H1 (cell line): ENCODE measurements around the gene TADA2B. TPM values are rescaled to one million over a fixed set of nuclear protein-coding genes. Genes with fewer than 3 reads are reported as not detected.

ENCODE experiments used
- CTCF ChIA-PET: fragments of 300-600 bp; sonication (Branson Sonifier 250); formaldehyde crosslinking; loops from one replicate; lab custom pipeline; 2021; ENCODE audit not compliant: partially characterized antibody; lab: Charles Lee
- POLR2A ChIA-PET: fragments of 300-600 bp; sonication (Branson Sonifier 250); formaldehyde crosslinking; loops from one replicate; lab custom pipeline; 2021; ENCODE audit warnings: inconsistent platforms; ENCODE audit not compliant: partially characterized antibody; lab: Charles Lee
- DNase-seq, 2 experiments: peaks; one replicate each; pipeline versions ENCODE4 v3.0.0 to v3.0.0-alpha.2; 2010 to 2022; ENCODE audit warnings: low spot score in 2 of 2, low read depth in 1 of 2, mixed read lengths in 1 of 2
- FAIRE-seq: peaks from 2 replicates; lab custom pipeline; 2011; peaks lifted over from hg19 to GRCh38; lab: Jason Lieb, UNC
- H2AFZ ChIP-seq: 2 replicates; pipeline ENCODE4 v1.8.1; 2012; ENCODE audit warnings: low read length, inconsistent platforms
- H2AK5ac ChIP-seq: 2 replicates; pipeline ENCODE4 v1.6.1; 2013; ENCODE audit warnings: low read depth, low read length
- H2BK120ac ChIP-seq: replicated peaks from 2 replicates; pipeline ENCODE3; 2013; ENCODE audit warnings: low read depth, low read length, inconsistent platforms
- H2BK12ac ChIP-seq: 2 replicates; pipeline ENCODE4 v1.6.1; 2013; ENCODE audit warnings: low read depth, low read length
- H2BK15ac ChIP-seq: 2 replicates; pipeline ENCODE4 v1.6.1; 2013; ENCODE audit warnings: low read length
- H2BK20ac ChIP-seq: 2 replicates; pipeline ENCODE4 v1.6.1; 2013; ENCODE audit warnings: low read length
- H2BK5ac ChIP-seq: 2 replicates; pipeline ENCODE4 v1.6.1; 2013; ENCODE audit warnings: low read depth, low read length
- H3K14ac ChIP-seq: 2 replicates; pipeline ENCODE4 v1.6.1; 2013; ENCODE audit warnings: inconsistent platforms; ENCODE audit not compliant: insufficient read length
- H3K18ac ChIP-seq: 2 replicates; pipeline ENCODE4 v1.6.1; 2013; ENCODE audit warnings: low read length; ENCODE audit errors: extremely low read depth
- H3K23ac ChIP-seq: 2 replicates; pipeline ENCODE4 v1.6.1; 2013; ENCODE audit warnings: inconsistent platforms; ENCODE audit not compliant: insufficient read length
- H3K23me2 ChIP-seq: 2 replicates; pipeline ENCODE4 v1.6.1; 2013; ENCODE audit warnings: low read depth, low read length
- H3K27ac ChIP-seq: 2 replicates; pipeline ENCODE4 v1.6.1; 2011; ENCODE audit warnings: low read depth, low read length, inconsistent platforms
- H3K27me3 ChIP-seq, 4 experiments: replicated peaks in 1 of 4; 1 replicate in 1 of 4; 2 replicates in 3 of 4; pipeline versions ENCODE4 v1.6.1 to v1.8.1; 2011 to 2013; ENCODE audit warnings: low read length in 3 of 4, mild to moderate bottlenecking in 3 of 4, inconsistent platforms in 2 of 4, mixed read lengths in 2 of 4, moderate library complexity in 1 of 4; ENCODE audit not compliant: control insufficient read depth in 3 of 4, insufficient read depth in 3 of 4; ENCODE audit errors: extremely low read depth in 1 of 4
- H3K36me3 ChIP-seq, 4 experiments: 2 replicates each; pipeline versions ENCODE4 v1.6.1 to v1.8.1; 2011 to 2013; ENCODE audit warnings: mild to moderate bottlenecking in 4 of 4, low read length in 3 of 4, moderate library complexity in 2 of 4, control low read depth in 1 of 4, inconsistent platforms in 1 of 4; ENCODE audit not compliant: insufficient read depth in 4 of 4, control insufficient read depth in 2 of 4
- H3K4ac ChIP-seq: replicated peaks from 2 replicates; pipeline ENCODE3; 2013; ENCODE audit warnings: low read length, low read depth, mixed read lengths, inconsistent platforms; ENCODE audit not compliant: insufficient read length
- H3K4me1 ChIP-seq, 4 experiments: replicated peaks in 1 of 4; 1 replicate in 1 of 4; 2 replicates in 3 of 4; pipeline versions ENCODE4 v1.6.1 to v1.8.1; 2011 to 2013; ENCODE audit warnings: low read length in 3 of 4, inconsistent platforms in 2 of 4, mixed read lengths in 1 of 4; ENCODE audit not compliant: insufficient read depth in 4 of 4, control insufficient read depth in 3 of 4
- H3K4me2 ChIP-seq, 2 experiments: 2 replicates each; pipeline versions ENCODE4 v1.6.1 to v1.8.1; 2011 to 2013; ENCODE audit warnings: low read depth in 2 of 2, low read length in 2 of 2, control low read depth in 1 of 2, inconsistent platforms in 1 of 2, mild to moderate bottlenecking in 1 of 2; ENCODE audit not compliant: insufficient read depth in 1 of 2
- H3K4me3 ChIP-seq, 4 experiments: fragments of 200-600, 300-600 bp in 1 of 4; sonication (generic), shearing (Covaris generic), sonication (Bioruptor Twin) in 1 of 4; 2 replicates each; pipeline versions ENCODE4 v1.5.1 to v1.8.1; 2011 to 2016; ENCODE audit warnings: low read length in 4 of 4, low read depth in 3 of 4, control low read depth in 2 of 4, inconsistent platforms in 2 of 4, mild to moderate bottlenecking in 2 of 4, mixed read lengths in 1 of 4, moderate library complexity in 1 of 4; ENCODE audit not compliant: insufficient read depth in 2 of 4; ENCODE audit errors: extremely low read depth in 1 of 4
- H3K56ac ChIP-seq: replicated peaks from 2 replicates; pipeline ENCODE3; 2013; ENCODE audit warnings: low read depth, mild to moderate bottlenecking, mixed read lengths, low read length, inconsistent platforms; ENCODE audit not compliant: insufficient read length
- H3K79me1 ChIP-seq: 2 replicates; pipeline ENCODE4 v1.6.1; 2013; ENCODE audit warnings: low read depth, low read length, control low read depth
- H3K79me2 ChIP-seq, 2 experiments: 2 replicates each; pipeline versions ENCODE4 v1.6.1 to v1.8.1; 2012 to 2013; ENCODE audit warnings: low read length in 2 of 2, mild to moderate bottlenecking in 2 of 2, inconsistent platforms in 1 of 2; ENCODE audit not compliant: insufficient read depth in 2 of 2, control insufficient read depth in 1 of 2
- H3K9ac ChIP-seq, 4 experiments: replicated peaks in 1 of 4; 1 replicate in 1 of 4; 2 replicates in 3 of 4; pipeline versions ENCODE4 v1.6.1 to v1.8.1; 2011 to 2013; ENCODE audit warnings: low read depth in 3 of 4, low read length in 3 of 4, control low read depth in 2 of 4, mild to moderate bottlenecking in 2 of 4, moderate library complexity in 2 of 4, inconsistent platforms in 1 of 4; ENCODE audit errors: extremely low read depth in 1 of 4
- H3K9me3 ChIP-seq, 2 experiments: 2 replicates each; pipeline versions ENCODE4 v1.6.1 to v1.8.1; 2012 to 2013; ENCODE audit warnings: mild to moderate bottlenecking in 2 of 2, moderate library complexity in 2 of 2, control low read depth in 1 of 2, inconsistent platforms in 1 of 2, low read depth in 1 of 2, low read length in 1 of 2, mixed read lengths in 1 of 2; ENCODE audit not compliant: insufficient read depth in 2 of 2
- H4K20me1 ChIP-seq, 2 experiments: replicated peaks in 1 of 2; 2 replicates each; pipeline versions ENCODE3 to v1.8.1; 2011 to 2013; ENCODE audit warnings: inconsistent platforms in 2 of 2, low read length in 2 of 2, mild to moderate bottlenecking in 1 of 2; ENCODE audit not compliant: insufficient read depth in 2 of 2, control insufficient read depth in 1 of 2
- H4K5ac ChIP-seq: 2 replicates; pipeline ENCODE4 v1.6.1; 2013; ENCODE audit warnings: low read length, low read depth, mixed read lengths, inconsistent platforms; ENCODE audit not compliant: insufficient read length
- H4K8ac ChIP-seq: 2 replicates; pipeline ENCODE4 v1.8.0; 2013; ENCODE audit warnings: mild to moderate bottlenecking, moderate library complexity, low read length, inconsistent platforms; ENCODE audit not compliant: insufficient read depth; ENCODE audit errors: extremely low read depth
- H4K91ac ChIP-seq: replicated peaks from 2 replicates; pipeline ENCODE3; 2013; ENCODE audit warnings: low read length, mixed read lengths, inconsistent platforms; ENCODE audit not compliant: insufficient read length
- ATF2 ChIP-seq: IDR thresholded peaks from 2 replicates; pipeline ENCODE4 v1.6.1; 2012; ENCODE audit warnings: low read length, inconsistent platforms
- YY1 ChIP-seq: IDR thresholded peaks from 2 replicates; pipeline ENCODE4 v1.6.1; 2011; ENCODE audit warnings: low read depth, mild to moderate bottlenecking, low read length
- WGBS, 2 experiments: shearing (Covaris generic) in 1 of 2; methylation state at CpG; one replicate each; pipeline versions ENCODE4 v1.1.6 to v1.1.7; 2013 to 2015; ENCODE audit warnings: low lambda C conversion rate in 2 of 2, mixed read lengths in 2 of 2, inconsistent platforms in 1 of 2, low coverage in 1 of 2, missing lambda C conversion rate in 1 of 2; ENCODE audit not compliant: insufficient replicate concordance in 2 of 2, insufficient coverage in 1 of 2, insufficient read length in 1 of 2; ENCODE audit errors: extremely low coverage in 1 of 2, missing lambda C conversion rate in 1 of 2; 5-methylcytosine and 5-hydroxymethylcytosine counted together
- polyA plus RNA-seq, 7 experiments: library from polyadenylated mRNA; depleted of rRNA in 3 of 7; stranded (reverse) in 5 of 7; unstranded in 2 of 7; fragments of >200 nt in 5 of 7; fragments of 200-250 nt in 2 of 7; gene quantifications; 1 replicate in 5 of 7; 2 replicates in 1 of 7; 4 replicates in 1 of 7; pipeline versions ENCODE4 v1.2.1 to v1.2.3, GENCODE V29; 2011 to 2013; ENCODE audit warnings: missing spikeins in 2 of 7, mixed read lengths in 2 of 7
- total RNA-seq: library from RNA; stranded (reverse); fragmentation: NEBNext Ultra II Directional; extraction: Animal tissue kit (Norgen Biotek cat#: 25700); gene quantifications from 2 replicates; pipeline ENCODE4 v1.2.1, GENCODE V29; 2021
- TF ChIP-seq, protein P1 (sequence below), 3 experiments: IDR thresholded peaks; 1 replicate in 2 of 3; 2 replicates in 1 of 3; pipeline versions ENCODE4 v1.5.1 to v1.6.1; 2011; ENCODE audit warnings: low read length in 3 of 3, mild to moderate bottlenecking in 3 of 3, inconsistent platforms in 2 of 3, low read depth in 1 of 3, moderate library complexity in 1 of 3; ENCODE audit not compliant: insufficient read depth in 1 of 3; ENCODE audit errors: control extremely low read depth in 1 of 3

The TADA2B gene
- total and polyA plus RNA-seq, 2 of the 8 experiments (the other 6 are each of a cell fraction or from before 2014, with no cell fraction given) = 5.7 to 12.1 TPM

DNA sequence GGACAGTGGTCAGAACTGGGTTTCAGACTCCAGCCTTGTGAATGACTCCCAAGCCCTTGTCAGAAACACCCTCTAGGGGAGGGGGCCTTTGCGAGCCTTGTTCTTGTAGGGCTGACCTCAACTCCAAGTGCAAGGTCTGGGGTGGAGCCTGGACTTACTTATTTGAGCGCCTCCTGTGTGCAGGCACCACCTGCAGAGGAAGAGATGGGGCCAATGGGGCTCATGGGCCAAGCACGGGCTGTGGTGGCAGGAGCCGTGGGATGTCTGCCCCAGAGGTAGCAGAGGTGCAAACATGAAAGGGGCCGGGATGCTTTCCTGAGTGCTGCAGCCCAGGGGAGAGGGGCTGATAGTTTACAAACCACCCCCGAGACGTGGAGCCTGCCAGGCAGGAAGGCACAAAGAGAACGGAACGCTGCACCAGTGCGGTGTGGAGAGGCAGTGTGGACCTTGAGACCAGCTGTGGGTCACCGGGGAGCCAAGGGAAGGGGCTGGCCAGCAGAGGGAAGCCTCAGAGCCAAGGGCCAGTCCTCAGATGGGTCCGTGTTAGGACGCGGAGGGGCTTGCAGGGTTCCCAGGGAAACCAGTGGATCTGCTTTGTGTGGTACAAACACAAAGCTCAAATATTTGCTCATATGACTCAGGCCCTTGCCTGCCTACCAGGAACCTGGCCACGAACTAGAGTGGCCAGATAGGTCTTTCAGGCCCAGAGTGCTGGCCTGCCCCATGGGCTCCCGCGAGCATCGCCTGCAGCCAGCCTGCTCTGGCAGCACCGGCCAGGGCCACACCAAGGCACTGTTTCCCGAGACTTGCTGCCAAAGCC, 8.7 kb upstream of the TADA2B start:
- Histone ChIP-seq H3K36me3 (peaks cover 4 to 23% (median 14%) of the 10 kb centered on the region in 4 experiments; a peak in 7 of 8 replicates), H4K5ac (no peak overlapping the region), H3K79me1 (no peaks in the 10 kb centered on the region), H3K79me2 (no peaks in the 10 kb centered on the region), H2BK20ac (no peak overlapping the region), H4K20me1 (peaks cover 8% of the 10 kb centered on the region in 2 experiments), H3K27me3 (no peaks in the 10 kb centered on the region), H3K18ac (no peak overlapping the region), H3K9ac (no peak overlapping the region), H2BK5ac (no peak overlapping the region), H3K4me3 (no peak overlapping the region), H3K4me1 (no peaks in the 10 kb centered on the region), H4K8ac (no peak overlapping the region), H3K14ac (no peak overlapping the region), H2AFZ (no peak overlapping the region), H2BK15ac (no peak overlapping the region), H3K4me2 (no peak overlapping the region), H2BK12ac (no peak overlapping the region), H3K9me3 (no peaks in the 10 kb centered on the region), H3K23me2 (no peaks in the 10 kb centered on the region), H3K4ac (no peak overlapping the region), H2BK120ac (no peak overlapping the region), H3K23ac (no peak overlapping the region), H3K27ac (no peak overlapping the region), H2AK5ac (no peak overlapping the region), H4K91ac (no peak overlapping the region), H3K56ac (no peak overlapping the region)
- 84% methylated on average over 19 of the region's 20 CpGs; no CpG with 5 or more reads in 1 of the 2 experiments for WGBS, 2 experiments
- POLR2A ChIA-PET = interaction anchor here (0.6 to 2.6 kb wide), 3 partner anchors 10 to 125 kb away, joined by 3 to 8 read pairs (median 3); no protein-coding TSS in a partner anchor
- CTCF ChIA-PET = interaction anchor here (1.0 to 1.2 kb wide), 5 partner anchors 8 to 29 kb away, joined by 3 to 5 read pairs (median 4); partner anchors contain the start of gene TADA2B
- DNase-seq = no peak
- no peak for FAIRE-seq
- TF ChIP-seq YY1 (no peak), ATF2 (no peak)
- TF ChIP-seq, protein P1, sequence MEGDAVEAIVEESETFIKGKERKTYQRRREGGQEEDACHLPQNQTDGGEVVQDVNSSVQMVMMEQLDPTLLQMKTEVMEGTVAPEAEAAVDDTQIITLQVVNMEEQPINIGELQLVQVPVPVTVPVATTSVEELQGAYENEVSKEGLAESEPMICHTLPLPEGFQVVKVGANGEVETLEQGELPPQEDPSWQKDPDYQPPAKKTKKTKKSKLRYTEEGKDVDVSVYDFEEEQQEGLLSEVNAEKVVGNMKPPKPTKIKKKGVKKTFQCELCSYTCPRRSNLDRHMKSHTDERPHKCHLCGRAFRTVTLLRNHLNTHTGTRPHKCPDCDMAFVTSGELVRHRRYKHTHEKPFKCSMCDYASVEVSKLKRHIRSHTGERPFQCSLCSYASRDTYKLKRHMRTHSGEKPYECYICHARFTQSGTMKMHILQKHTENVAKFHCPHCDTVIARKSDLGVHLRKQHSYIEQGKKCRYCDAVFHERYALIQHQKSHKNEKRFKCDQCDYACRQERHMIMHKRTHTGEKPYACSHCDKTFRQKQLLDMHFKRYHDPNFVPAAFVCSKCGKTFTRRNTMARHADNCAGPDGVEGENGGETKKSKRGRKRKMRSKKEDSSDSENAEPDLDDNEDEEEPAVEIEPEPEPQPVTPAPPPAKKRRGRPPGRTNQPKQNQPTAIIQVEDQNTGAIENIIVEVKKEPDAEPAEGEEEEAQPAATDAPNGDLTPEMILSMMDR (IDR thresholded peaks at IDR 0.05; ENCODE audit: control extremely low read depth in 1 of 3, insufficient read depth in 1 of 3, low read depth in 1 of 3, low read length in 3 of 3) = no peak
